Endothelial cell of umbilical vein (primary cell): ENCODE data around the gene PLEKHG4B. TPM values are rescaled to one million over a fixed set of nuclear protein-coding genes. Genes with fewer than 3 reads are reported as not detected.

ENCODE experiments used
- BruUV-seq: library from RNA; stranded (reverse); fragments of 400-500 nt; replicated peaks from 2 replicates; lab custom pipeline; 2021; lab: Mats Ljungman, UMichigan
- CTCF ChIA-PET: fragments of 300-600, 350-600 bp; sonication (Branson Sonifier 250); formaldehyde crosslinking; loops from one replicate; lab custom pipeline; 2021; ENCODE audit warnings: antibody characterized with exemption, inconsistent platforms; lab: Charles Lee
- POLR2A ChIA-PET: fragments of 300-600, 350-600 bp; sonication (Branson Sonifier 250); formaldehyde crosslinking; loops from one replicate; lab custom pipeline; 2021; ENCODE audit warnings: antibody characterized with exemption, inconsistent platforms; lab: Charles Lee
- DNase-seq: peaks from one replicate; pipeline ENCODE4 v3.0.0-alpha.2; 2011; ENCODE audit warnings: low read depth, low spot score
- FAIRE-seq: peaks from 2 replicates; lab custom pipeline; 2011; peaks lifted over from hg19 to GRCh38; lab: Jason Lieb, UNC
- H2AFZ ChIP-seq: 2 replicates; pipeline ENCODE4 v1.6.0; 2012; ENCODE audit warnings: low read depth, low read length, control low read depth, inconsistent platforms
- H3K27ac ChIP-seq: 2 replicates; pipeline ENCODE4 v1.5.1; 2011; ENCODE audit warnings: low read depth, mild to moderate bottlenecking, control low read depth, low read length, moderate library complexity; ENCODE audit not compliant: insufficient read depth
- H3K27me3 ChIP-seq, 2 experiments: 2 replicates each; pipeline versions ENCODE4 v1.6.0 to v1.6.1; 2011; ENCODE audit warnings: low read length in 2 of 2, mixed read lengths in 1 of 2; ENCODE audit not compliant: control insufficient read depth in 2 of 2, insufficient read depth in 2 of 2
- H3K36me3 ChIP-seq, 2 experiments: 2 replicates in 1 of 2; 3 replicates in 1 of 2; pipeline ENCODE4 v1.5.1; 2011; ENCODE audit warnings: low read length in 2 of 2, mild to moderate bottlenecking in 1 of 2, moderate library complexity in 1 of 2; ENCODE audit not compliant: control insufficient read depth in 2 of 2, insufficient read depth in 2 of 2; ENCODE audit errors: extremely low read depth in 1 of 2
- H3K4me1 ChIP-seq: 3 replicates; pipeline ENCODE4 v1.5.1; 2011; ENCODE audit warnings: mild to moderate bottlenecking, low read length; ENCODE audit not compliant: control insufficient read depth, insufficient read depth; ENCODE audit errors: extremely low read depth
- H3K4me2 ChIP-seq: 2 replicates; pipeline ENCODE4 v1.6.1; 2011; ENCODE audit warnings: low read length, control low read depth, mixed read lengths; ENCODE audit not compliant: insufficient read depth
- H3K4me3 ChIP-seq, 3 experiments: fragments of 200-600 bp in 1 of 3; sonication (generic), shearing (Covaris generic) in 1 of 3; replicated peaks in 1 of 3; 2 replicates each; pipeline ENCODE4 v1.5.1; 2011 to 2016; ENCODE audit warnings: control low read depth in 3 of 3, low read length in 3 of 3, mild to moderate bottlenecking in 2 of 3, inconsistent platforms in 1 of 3, low read depth in 1 of 3, moderate library complexity in 1 of 3; ENCODE audit not compliant: insufficient read depth in 1 of 3
- H3K79me2 ChIP-seq: 2 replicates; pipeline ENCODE4 v1.6.0; 2012; ENCODE audit warnings: low read length, inconsistent platforms; ENCODE audit not compliant: control insufficient read depth, insufficient read depth
- H3K9ac ChIP-seq: replicated peaks from 2 replicates; pipeline ENCODE3; 2011; ENCODE audit warnings: low read length, control low read depth; ENCODE audit not compliant: insufficient read depth; ENCODE audit errors: extremely low read depth
- H3K9me1 ChIP-seq: replicated peaks from 3 replicates; pipeline ENCODE4 v1.6.0; 2011; ENCODE audit warnings: mild to moderate bottlenecking, low read length; ENCODE audit not compliant: control insufficient read depth, insufficient read depth; ENCODE audit errors: extremely low read depth
- H3K9me3 ChIP-seq: replicated peaks from 2 replicates; pipeline ENCODE4 v1.5.1; 2012; ENCODE audit warnings: low read length, inconsistent platforms; ENCODE audit not compliant: control insufficient read depth, insufficient read depth
- H4K20me1 ChIP-seq: replicated peaks from 2 replicates; pipeline ENCODE3; 2011; ENCODE audit warnings: mild to moderate bottlenecking, low read length; ENCODE audit not compliant: control insufficient read depth, insufficient read depth; ENCODE audit errors: extremely low read depth
- CTCF ChIP-seq, 2 donors: IDR thresholded peaks; 1 replicate in 1 of 2; 2 replicates in 1 of 2; pipeline ENCODE4 v1.5.1; 2011; ENCODE audit warnings: low read length in 2 of 2, mild to moderate bottlenecking in 2 of 2, moderate library complexity in 2 of 2, control low read depth in 1 of 2, inconsistent platforms in 1 of 2, low read depth in 1 of 2; ENCODE audit not compliant: insufficient read depth in 1 of 2; ENCODE audit errors: extremely low read depth in 1 of 2
- EZH2 ChIP-seq: IDR thresholded peaks from 2 replicates; pipeline ENCODE4 v1.6.1; 2012; ENCODE audit warnings: borderline replicate concordance, low read depth, mild to moderate bottlenecking, moderate library complexity, low read length, inconsistent platforms; ENCODE audit not compliant: severe bottlenecking
- FOS ChIP-seq: IDR thresholded peaks from 2 replicates; pipeline ENCODE4 v1.6.1; 2011; ENCODE audit warnings: mild to moderate bottlenecking, low read length, moderate library complexity, borderline replicate concordance; ENCODE audit not compliant: insufficient read depth
- GATA2 ChIP-seq: IDR thresholded peaks from 2 replicates; pipeline ENCODE4 v1.7.0; 2011; ENCODE audit warnings: low read depth, mild to moderate bottlenecking, moderate library complexity, mixed read lengths, low read length; ENCODE audit not compliant: insufficient read length, insufficient read depth
- JUN ChIP-seq: IDR thresholded peaks from 2 replicates; pipeline ENCODE4 v1.6.1; 2011; ENCODE audit warnings: borderline replicate concordance, low read depth; ENCODE audit not compliant: insufficient read length, insufficient read depth
- MAX ChIP-seq: IDR thresholded peaks from 2 replicates; pipeline ENCODE4 v1.6.1; 2011; ENCODE audit not compliant: insufficient read depth, insufficient read length
- MYC ChIP-seq: IDR thresholded peaks from one replicate; pipeline ENCODE4 v1.6.1; 2011; ENCODE audit warnings: mild to moderate bottlenecking, low read depth, low read length
- POLR2A ChIP-seq: IDR thresholded peaks from 2 replicates; pipeline ENCODE4 v1.6.1; 2012; ENCODE audit warnings: low read depth, mild to moderate bottlenecking, control low read depth, low read length
- POLR2AphosphoS5 ChIP-seq: IDR thresholded peaks from 2 replicates; pipeline ENCODE4 v1.6.1; 2012; ENCODE audit warnings: low read depth, mild to moderate bottlenecking, control low read depth, low read length, moderate library complexity; ENCODE audit not compliant: insufficient read depth
- dilution Hi-C: fragments of 300-500 bp; cut with MboI; formaldehyde crosslinking; loops from one replicate; pipeline ENCODE4 v1.15.0; 2019; ENCODE audit warnings: low sequenced_read_pairs; ENCODE audit not compliant: extremely low pct_ligation_motif_present
- intact Hi-C: fragments of 100-400 bp; cut with micrococcal nuclease; formaldehyde crosslinking; loops from one replicate; pipeline ENCODE4 v1.10.0; 2022
- polyA plus RNA-seq, 4 experiments: library from polyadenylated mRNA; depleted of rRNA in 3 of 4; stranded (reverse) in 3 of 4; unstranded in 1 of 4; fragments of >200 nt; gene quantifications; 2 replicates each; pipeline versions ENCODE4 v1.2.1 to v1.2.3, GENCODE V29; 2011 to 2012; ENCODE audit warnings: missing spikeins in 1 of 4
- total RNA-seq: library from RNA; stranded (reverse); gene quantifications from 2 replicates; pipeline ENCODE4 v1.2.3, GENCODE V29; 2021

PLEKHG4B gene
- total and polyA plus RNA-seq, 2 donors (not counting 3 experiments of a cell fraction or from before 2014, with no cell fraction given): not detected

- no peak overlapping the region for H2AFZ ChIP-seq
- POLR2A ChIA-PET: no interaction called here
Measured at GRCh38 chr5:121432-121831, 29.5 kb downstream of the PLEKHG4B start.

More at GRCh38 chr5:121432-121831, 29.5 kb downstream of the PLEKHG4B start:
- Histone ChIP-seq H3K4me2 (no peak overlapping the region), H3K27ac (no peak overlapping the region), H3K36me3 (no peaks in the 10 kb centered on the region), H3K9me1 (no peaks in the 10 kb centered on the region), H3K4me3 (no peak overlapping the region), H3K79me2 (no peaks in the 10 kb centered on the region), H3K4me1 (no peaks in the 10 kb centered on the region), H4K20me1 (no peaks in the 10 kb centered on the region), H3K9me3 (no peaks in the 10 kb centered on the region), H3K27me3 (peaks cover 0 to 2% of the 10 kb centered on the region in 2 experiments), H3K9ac (no peak overlapping the region)
- CTCF ChIA-PET: no interaction called here
- DNase-seq (no peak), FAIRE-seq (no peak)
- TF ChIP-seq CTCF (IDR thresholded peaks at IDR 0.05; ENCODE audit: extremely low read depth in 1 of 2, insufficient read depth in 1 of 2, low read depth in 1 of 2, low read length in 2 of 2) (no peak), JUN (no peak), POLR2AphosphoS5 (no peak), EZH2 (no peak), GATA2 (no peak), MYC (no peak), MAX (no peak), POLR2A (no peak), FOS (no peak)
- dilution Hi-C loops: no loop called here
- intact Hi-C loops: no loop called here
- no TSS peak for BruUV-seq
